Fibroblast of skin of abdomen (primary cell): ENCODE measurements around the gene PRDX2.

Experiments
- DNase-seq: peaks from one replicate; pipeline ENCODE4 v3.0.0-alpha.2; 2013

The PRDX2 gene

DNA sequence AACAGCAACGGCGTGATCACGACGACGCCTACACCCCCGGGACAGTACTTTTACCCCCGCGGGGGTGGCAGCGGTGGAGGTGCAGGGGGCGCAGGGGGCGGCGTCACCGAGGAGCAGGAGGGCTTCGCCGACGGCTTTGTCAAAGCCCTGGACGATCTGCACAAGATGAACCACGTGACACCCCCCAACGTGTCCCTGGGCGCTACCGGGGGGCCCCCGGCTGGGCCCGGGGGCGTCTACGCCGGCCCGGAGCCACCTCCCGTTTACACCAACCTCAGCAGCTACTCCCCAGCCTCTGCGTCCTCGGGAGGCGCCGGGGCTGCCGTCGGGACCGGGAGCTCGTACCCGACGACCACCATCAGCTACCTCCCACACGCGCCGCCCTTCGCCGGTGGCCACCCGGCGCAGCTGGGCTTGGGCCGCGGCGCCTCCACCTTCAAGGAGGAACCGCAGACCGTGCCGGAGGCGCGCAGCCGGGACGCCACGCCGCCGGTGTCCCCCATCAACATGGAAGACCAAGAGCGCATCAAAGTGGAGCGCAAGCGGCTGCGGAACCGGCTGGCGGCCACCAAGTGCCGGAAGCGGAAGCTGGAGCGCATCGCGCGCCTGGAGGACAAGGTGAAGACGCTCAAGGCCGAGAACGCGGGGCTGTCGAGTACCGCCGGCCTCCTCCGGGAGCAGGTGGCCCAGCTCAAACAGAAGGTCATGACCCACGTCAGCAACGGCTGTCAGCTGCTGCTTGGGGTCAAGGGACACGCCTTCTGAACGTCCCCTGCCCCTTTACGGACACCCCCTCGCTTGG, 9.3 kb downstream of the PRDX2 start:
- DNase-seq, result peak; percentile 56

DNA sequence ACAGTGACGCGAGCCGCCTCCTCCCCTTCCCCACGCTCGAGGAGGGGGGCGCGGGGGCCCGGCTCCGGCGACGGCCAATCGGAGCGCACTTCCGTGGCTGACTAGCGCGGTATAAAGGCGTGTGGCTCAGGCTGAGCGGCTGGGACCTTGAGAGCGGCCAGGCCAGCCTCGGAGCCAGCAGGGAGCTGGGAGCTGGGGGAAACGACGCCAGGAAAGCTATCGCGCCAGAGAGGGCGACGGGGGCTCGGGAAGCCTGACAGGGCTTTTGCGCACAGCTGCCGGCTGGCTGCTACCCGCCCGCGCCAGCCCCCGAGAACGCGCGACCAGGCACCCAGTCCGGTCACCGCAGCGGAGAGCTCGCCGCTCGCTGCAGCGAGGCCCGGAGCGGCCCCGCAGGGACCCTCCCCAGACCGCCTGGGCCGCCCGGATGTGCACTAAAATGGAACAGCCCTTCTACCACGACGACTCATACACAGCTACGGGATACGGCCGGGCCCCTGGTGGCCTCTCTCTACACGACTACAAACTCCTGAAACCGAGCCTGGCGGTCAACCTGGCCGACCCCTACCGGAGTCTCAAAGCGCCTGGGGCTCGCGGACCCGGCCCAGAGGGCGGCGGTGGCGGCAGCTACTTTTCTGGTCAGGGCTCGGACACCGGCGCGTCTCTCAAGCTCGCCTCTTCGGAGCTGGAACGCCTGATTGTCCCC, 10.1 kb downstream of the PRDX2 start, which contains the start of gene JUNB:
Gene JUNB (plus strand): TSS at position 142 of the 706 bp plus-strand sequence. CDS start 286 bp downstream, at position 428.
- peak; percentile 97 for DNase-seq

DNA sequence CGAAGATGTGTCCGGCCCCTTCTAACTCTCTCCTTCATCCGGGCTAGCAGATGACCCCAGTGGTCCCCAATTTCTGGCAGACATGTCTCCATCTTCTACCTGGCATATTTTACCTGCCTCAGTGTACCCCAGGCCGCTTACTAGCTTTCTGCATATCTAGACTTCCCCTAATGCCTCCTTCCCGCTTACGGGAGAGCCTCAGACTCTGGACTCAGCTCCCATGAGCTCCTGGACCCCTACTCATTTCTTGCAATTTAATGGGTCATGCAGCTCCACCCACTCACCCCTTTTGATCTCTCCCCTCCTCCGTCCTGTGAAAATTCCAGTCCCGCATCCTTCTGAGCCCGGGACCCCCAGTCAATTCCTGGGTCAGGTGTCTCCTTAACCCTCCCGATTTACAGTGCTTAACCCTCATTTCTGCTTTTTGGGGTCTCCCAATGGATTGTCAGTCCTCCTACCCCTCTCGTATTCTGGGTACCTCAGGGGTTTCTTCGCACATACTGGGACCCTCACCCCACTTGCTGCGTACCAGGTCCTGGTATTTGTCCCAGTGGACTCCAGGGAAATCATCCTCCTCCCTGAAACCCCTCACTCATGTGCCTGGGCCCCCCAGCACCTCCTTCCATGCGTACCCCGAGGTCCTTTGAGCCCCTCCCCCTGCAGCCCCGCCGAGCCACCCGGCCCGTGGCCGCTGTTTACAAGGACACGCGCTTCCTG, 10.8 kb downstream of the PRDX2 start:
- DNase-seq, result no peak

- peak; percentile 98 for DNase-seq
These were observed 11.5 kb downstream of the PRDX2 start for GRCh38 chr19:12789904-12790619.

- no peak for DNase-seq
These were observed 12.3 kb downstream of the PRDX2 start for GRCh38 chr19:12789098-12789903.

DNA sequence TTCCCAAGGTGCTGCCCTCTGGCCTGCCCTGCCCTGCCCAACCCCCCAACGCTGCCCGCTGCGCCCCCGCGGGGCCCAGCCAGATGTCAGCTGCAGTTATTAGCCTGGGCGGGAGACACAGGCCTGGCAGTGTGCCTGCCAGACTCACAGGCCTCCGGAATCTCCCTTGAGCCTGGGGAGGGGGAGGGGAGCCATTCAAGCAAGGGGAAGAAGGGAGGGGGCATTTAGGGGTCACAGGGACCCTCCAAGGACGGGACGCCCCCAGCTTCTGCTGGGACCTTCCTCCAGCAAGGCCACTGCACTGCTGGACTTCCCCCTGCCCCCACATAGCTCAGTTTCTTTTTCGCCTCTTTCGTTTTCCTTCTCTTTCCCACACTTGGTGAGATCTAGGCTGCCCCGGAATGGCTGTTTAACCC, 12.9 kb downstream of the PRDX2 start:
- peak; percentile 74 for DNase-seq

DNA sequence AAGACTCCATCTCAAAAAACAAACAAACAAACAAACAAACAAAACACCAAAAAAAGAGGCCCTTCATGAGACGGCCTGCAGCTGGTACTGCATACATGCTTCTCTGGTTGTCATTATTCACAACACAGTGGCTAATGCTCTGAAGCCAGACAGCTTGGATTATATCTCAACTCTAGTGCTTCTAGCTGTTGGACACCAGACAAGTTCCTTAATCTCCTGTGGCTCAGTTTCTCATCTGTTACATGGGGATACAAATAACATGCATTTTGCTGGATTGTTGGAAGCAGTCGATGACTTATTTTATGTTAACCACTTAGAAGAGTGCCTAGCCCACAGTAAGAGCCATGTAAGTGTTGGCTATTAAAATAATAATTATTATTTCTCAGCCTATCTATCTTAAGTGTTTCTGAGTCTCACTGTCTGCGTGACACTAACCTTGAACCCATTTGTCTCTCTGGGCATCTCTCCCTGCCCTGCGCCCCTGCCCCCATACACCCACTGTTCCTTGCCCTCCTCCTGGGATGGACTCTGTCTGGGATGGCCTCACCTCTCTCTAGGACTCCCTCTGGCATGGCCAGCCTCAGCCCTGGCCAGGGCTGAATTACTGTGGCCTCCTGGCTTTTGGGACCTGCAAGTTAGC, 13.4 kb downstream of the PRDX2 start:
- DNase-seq, result no peak

GRCh38 chr19:12787458-12787857, 14.1 kb downstream of the PRDX2 start:
- DNase-seq, result no peak

DNA sequence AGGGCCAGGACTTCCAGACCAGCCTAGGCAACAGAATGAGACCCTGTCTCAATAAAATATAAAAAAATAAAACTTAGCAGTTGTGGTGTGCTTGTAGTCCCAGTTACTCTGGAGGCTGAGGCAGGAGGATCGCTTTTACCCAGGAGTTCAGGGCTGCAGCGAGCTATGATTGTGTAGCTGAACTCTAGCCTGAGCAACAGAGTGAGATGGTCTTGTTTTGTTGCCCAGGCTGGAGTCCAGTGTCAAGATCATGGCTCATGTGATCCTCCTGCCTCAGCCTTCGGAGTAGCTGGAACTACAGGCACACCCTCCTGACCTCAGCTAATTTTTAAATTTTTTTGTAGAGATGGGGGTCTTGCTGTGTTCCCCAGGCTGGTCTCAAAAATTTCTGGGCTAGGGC, 14.6 kb downstream of the PRDX2 start:
- no peak for DNase-seq

- no peak for DNase-seq
These were observed 15.3 kb downstream of the PRDX2 start for GRCh38 chr19:12786141-12786870.

DNA sequence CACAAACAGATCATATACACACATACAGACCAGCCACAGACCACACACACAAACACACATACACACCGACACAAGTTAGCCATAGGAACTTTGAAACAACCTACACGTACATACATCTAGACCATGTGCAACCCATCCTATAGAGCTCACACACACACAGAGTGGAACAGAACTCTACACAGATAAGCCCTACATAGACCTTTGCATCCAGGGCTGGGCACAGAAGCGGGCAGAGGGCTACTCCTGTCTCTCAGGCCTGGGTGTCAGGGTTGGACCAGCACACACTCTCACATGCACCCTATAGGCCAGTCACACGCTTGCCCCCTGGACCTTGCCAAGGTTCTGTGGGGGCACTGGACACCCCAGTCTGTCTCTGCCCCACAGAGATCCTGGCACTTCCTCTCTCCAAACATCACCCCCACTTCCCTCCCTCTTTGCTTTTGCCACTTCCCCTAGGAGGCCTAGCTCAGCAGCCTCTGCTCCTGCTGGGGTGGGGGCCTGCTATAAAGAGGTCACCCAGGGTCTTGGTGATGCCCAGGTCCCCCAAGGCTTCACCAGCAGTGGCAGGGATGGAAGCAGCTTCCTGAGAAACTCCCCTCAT, 16.1 kb downstream of the PRDX2 start:
- no peak for DNase-seq

DNA sequence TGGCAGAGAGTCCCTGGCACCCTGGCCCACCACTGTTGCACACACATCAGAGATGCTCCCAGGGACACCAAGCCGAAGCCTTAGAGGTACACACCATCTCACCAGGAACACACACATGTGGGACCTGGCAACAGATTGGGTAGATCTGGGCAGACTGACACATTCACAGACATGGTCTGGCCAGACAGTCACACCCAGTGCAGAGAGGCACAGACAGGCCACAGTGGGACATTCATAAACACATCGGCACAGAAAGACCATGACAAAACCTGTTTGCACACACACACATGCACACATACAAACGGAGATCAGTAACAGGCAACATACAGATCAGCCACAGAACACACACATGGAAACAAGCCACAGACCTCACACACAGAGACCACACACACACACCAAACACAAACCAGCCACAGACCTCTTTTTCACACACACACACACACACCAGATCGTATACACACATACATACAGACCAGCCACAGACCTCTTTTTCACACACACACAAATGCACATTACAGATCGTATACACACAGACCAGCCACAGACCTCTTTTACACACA, 16.6 kb downstream of the PRDX2 start:
- peak; percentile 59 for DNase-seq

GRCh38 chr19:12784394-12784870, 17.2 kb downstream of the PRDX2 start:
- no peak for DNase-seq

DNA sequence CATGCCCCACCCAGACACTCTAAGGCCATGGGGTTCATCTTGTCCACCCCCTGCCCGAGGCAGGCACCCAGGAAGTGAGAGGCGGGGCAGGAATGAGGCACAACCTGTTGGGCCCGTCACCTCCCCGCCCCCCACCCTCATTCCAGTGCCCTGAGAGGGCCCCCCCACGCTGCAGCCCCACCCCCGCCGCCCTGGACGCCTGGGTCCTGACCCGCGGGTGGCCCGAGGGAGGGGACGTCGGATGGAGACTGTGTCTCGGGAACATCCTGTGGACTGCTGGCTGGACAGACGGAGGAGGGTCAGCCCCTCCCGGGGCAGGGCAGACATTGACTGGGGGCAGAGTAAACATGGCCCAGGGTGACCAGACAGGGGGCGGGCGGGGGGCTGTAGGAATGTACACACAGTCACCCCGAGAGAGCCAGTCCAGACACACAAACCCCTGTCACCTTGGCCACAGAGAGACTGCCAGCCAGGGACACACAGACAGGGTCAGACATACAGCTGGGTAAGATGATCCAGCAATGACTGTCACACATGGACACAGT, 17.7 kb downstream of the PRDX2 start:
- no peak for DNase-seq

GRCh38 chr19:12783291-12783848, 18.2 kb downstream of the PRDX2 start:
- peak; percentile 67 for DNase-seq

DNA sequence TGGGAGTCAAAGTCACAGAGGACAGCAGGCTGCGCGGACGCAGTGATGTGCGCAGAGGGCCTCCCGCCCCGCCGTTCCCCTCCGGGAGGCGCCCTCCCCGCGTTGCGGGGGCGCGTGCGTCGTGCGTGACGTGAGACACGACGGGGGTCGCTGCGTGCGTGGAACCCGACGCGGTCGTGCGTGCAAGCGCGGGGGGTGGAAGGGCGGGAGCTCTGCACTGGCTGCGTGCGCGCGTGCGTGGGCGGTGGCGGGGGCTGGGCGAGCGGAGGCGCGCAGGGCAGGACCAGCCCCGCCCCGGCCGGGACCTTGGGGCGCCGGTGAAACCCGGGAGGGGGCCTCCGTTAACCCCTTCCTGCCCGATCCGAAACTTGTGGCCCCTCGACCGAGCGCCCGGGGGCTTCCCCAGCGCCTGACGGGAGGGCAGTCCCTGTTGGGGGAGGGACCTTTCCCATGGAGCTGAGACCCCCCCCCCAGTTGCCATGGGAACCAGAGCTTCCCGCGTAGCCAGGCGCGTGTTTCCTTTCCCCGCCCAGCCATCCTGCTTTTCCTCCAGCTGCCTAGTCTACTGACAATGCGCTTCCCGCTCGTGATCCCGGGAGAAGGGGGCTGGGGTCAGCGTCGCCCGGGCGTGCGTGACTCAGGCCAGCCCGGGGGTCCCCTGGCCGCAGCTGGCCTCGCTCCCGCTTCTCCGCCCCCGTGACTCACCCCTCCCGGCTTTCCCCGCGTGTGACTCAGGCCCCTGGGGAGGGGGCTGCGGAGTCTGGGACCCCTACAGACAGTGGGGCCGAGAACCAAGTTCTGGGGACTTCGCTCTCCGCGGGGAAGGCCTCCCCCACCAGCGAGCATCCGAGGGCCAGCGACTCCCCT, 18.9 kb downstream of the PRDX2 start:
- peak; percentile 91 for DNase-seq

DNA sequence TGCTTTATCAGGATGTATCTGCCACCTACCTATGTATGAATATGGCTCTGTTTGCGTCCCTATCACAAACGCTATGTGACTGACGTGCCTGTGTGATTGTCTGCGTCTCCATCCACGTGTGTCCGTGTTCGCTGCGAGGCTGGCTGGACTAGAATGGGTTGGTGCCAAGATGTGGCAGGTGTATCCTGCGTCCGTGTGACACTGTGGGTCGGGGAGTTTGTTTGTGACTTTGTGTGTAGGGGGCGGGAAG, 19.5 kb downstream of the PRDX2 start:
- no peak for DNase-seq
